IPS-NIHi7 (cell line): ENCODE data around the gene RCL1.
"Not testable (repeated sequence)": the region's sequence is repeated elsewhere in the genome, so short reads cannot be mapped to it uniquely, and the experiment has no call there.

Experiments used
- DNase-seq: peaks from one replicate; pipeline ENCODE4 v3.0.0; 2012; ENCODE audit warnings: mixed read lengths; ENCODE audit errors: extremely low spot score

Gene RCL1

GRCh38 chr9:4883326-4883873 is 90.7 kb downstream of the RCL1 start:
- no peak for DNase-seq

DNA sequence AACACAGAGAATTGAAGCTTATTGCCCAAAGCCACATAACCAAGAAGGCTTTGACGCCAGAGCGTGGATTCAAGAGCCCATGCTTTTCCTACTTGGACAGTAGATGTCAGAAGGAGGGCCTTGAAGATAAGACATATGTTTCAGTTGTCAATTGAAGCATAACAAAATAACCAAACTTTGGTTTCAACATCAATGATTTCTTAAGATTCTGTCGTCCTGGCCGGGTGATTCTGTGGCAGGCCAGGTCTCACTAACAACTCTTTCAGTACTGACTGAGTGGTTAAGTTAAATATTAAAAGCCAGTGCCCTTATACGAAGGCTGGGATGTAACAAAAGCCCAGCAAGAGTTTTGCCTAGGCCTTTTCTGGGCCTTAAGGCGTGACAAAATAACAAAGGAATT is 94.0 kb downstream of the RCL1 start:
- DNase-seq = no peak

DNA sequence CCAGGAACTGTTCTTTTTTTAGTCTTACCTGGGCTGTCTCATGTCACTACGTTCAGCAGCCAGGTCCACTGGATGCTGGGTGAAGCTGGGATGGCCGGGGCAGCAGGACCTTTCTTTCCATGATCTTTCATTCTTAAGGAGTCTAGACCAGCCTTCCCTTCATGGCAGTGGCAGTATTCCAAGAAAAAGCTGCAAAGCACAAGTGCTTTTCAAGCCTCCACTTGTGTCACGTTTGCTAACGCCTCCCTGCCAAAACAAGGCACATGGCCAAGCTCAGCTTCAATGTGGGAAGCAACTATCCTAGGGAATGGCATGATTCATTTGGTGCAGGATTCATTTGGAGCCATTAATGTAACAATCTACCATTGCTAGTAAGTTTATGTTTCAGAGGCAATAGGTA is 94.8 kb downstream of the RCL1 start:
- no peak for DNase-seq

GRCh38 chr9:4890242-4890641 is 97.5 kb downstream of the RCL1 start:
- no peak for DNase-seq

DNA sequence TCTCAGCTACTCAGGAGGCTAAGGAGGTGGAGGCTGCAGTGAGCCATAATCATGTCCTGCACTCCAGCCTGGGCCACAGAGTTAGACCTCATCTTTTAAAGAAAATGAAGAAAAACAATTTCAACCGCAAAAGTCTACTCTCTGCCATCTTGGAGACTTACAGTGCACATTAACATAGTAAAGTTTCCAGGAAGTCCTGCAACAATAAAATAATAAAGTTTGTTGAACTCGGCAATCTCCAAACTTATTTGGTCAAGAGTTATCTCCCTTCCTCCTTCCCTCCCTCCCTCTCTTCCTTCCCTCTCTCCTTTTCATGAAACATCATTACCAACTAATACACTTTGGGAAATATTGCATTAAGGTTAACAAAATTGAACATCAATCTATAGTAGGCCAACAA is 98.2 kb downstream of the RCL1 start:
- no peak for DNase-seq

DNA sequence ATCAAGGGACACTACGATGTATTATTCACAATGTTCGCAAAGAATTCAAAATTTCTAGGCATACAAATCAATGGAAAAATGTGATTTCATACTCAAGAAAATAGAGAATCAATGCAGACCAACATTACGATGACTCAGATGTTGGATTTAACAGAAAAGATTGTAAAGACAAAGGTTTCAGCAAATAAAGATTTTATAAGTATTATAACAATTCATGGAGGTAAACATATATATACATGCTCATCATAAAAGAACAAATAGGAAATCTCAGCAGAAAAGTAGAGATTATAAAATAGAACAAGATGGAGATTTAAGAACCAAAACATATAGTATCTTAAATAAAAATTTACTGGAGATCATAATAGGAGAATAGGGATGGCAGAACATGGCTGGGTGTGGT is 98.9 kb downstream of the RCL1 start:
- no peak for DNase-seq

DNA sequence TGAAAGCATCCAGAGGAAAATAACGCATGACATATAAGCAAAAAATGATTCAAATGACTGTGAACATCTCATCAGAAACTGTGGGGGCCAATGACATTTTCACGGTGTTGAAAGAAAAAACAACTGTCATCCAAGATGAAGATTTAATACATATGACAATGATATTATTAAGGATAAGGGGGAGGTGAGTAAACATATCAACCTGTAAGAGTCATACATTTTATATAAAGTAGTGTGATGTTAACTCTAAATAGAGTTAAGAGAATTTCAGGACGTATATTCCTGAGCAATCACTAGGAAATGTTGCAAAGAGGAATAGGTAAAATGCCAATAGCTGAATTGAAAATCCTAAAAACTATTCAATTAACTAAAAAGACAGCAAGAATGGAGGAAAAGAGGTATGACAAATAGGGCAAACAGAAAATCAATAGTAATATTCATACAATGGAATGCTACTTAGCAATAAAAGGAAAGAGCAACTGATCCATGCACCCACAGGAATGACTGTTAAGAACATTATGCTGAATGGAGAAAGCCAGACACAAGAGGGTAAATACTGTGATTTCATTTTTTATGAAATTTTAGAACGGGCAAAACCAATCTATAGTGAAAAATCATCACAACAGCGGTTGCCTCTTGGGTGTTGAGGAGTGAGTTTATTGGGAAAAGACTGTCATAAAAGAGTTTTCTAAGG is 99.9 kb downstream of the RCL1 start:
- DNase-seq = no peak

- no peak for DNase-seq
These were observed 101.3 kb downstream of the RCL1 start for GRCh38 chr9:4894076-4894475.

DNA sequence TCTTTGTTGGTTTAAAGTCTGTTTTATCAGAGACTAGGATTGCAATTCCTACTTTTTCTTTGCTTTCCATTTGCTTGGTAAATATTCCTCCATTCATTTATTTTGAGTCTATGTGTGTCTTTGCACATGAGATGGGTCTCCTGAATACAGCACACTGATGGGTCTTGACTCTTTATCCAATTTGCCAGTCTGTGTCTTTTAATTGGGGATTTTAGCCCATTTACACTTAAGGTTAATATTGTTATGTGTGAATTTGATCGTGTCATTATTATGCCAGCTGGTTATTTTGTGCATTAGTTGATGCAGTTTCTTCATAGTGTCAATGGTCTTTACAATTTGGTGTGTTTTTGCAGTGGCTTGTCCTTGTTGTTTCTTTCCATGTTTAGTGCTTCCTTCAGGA is 107.1 kb downstream of the RCL1 start:
- not testable (repeated sequence) for DNase-seq

GRCh38 chr9:4901401-4902134 is 108.8 kb downstream of the RCL1 start:
- not testable (repeated sequence) for DNase-seq

DNA sequence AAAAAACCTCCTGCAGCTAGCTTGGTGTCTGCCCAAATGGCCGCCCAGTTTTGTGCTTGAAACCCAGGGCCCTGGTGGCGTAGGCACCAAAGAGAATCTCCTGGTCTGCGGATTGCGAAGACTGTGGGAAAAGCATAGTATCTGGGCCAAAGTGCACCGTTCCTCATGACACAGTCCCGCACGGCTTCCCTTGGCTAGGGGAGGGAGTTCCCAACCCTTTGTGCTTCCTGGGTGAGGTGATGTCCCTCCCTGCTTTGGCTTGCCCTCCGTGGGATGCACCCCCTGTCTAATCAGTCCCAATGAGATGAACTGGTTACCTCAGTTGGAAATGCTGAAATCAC is 109.4 kb downstream of the RCL1 start:
- DNase-seq = no peak

DNA sequence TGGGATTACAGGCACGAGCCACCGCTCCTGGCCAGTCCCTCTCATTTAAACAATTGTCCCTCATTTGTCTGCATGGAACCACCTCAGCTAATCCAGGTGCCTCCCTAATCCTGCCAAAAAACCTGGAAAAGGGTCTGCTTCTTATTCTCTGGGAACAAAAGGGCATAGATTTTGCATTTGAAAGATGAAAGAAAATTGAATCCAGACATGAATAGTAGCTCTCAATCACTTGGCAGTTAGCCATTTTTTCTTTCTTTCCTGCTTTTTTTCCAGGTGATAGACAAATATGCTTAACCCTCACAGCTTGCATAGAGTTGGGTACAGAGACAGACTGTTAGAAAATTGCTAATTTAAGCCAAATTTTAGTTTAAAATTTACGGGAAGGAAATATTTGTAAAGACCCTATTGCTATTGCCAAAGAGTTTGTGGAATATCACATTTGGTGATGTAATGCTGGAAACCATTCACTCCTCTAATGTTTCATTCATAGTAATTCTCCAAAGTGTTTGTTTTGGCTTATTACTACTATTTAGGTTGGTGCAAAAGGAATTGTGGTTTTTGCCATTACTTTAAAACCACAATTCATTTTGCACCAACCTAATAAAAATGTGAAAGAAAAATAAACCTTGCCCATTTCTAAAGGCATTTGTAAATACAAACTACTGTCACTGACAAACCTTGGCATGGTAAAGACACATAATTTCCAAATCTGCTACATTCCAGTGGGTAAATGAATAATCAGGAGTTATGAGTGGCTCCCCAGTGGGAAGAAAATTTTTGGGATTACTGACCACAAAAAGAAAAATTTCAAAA is 111.8 kb downstream of the RCL1 start:
- DNase-seq = no peak

DNA sequence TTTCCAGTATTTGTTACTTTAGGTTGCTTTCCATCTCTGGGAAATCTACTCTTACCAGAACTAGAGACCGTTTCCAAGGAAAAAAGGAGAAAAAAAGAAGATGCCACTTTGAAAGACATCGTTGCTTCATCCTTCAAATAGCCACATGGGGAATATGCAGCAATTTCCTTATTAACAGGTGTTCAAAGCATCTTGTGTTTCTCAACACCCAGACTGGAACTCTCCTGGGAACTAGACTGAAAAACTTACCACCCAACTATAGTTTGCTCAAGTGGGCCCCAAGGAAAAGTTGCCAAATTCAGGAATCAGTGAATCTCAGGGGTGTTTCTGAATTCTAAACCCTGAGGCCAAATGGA is 112.4 kb downstream of the RCL1 start:
- DNase-seq = no peak
